Activated T-helper 1 cell treated with Interleukin-2 at 50 U/mL for 16 hours (primary cell): Measurements from ENCODE around the gene ARHGEF4.

ENCODE experiments used
- DNase-seq: peaks from one replicate; pipeline ENCODE4 v3.0.0-alpha.2; 2020; ENCODE audit warnings: low read depth

ARHGEF4 gene

DNA sequence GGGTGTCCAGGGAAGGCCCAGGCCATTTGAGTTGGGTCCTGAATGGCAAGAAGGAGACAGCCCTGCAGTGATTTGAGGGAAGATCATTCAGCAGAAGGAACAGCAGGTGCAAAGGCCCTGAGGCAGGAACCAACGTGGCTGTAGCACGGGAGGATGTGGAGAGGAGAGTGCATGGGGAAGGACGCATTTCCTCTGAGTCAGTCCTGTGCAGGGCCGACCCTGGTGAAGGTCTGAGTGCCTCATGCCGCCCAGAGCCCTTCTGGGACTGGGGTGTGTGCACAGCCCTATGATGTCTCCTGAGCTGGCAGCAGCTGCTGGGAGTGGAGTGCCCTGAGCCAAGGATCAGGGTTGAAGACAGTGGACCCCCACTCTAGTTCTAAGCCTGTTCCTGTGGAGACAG lies 17.9 kb upstream of the ARHGEF4 start:
- DNase-seq: no peak

DNA sequence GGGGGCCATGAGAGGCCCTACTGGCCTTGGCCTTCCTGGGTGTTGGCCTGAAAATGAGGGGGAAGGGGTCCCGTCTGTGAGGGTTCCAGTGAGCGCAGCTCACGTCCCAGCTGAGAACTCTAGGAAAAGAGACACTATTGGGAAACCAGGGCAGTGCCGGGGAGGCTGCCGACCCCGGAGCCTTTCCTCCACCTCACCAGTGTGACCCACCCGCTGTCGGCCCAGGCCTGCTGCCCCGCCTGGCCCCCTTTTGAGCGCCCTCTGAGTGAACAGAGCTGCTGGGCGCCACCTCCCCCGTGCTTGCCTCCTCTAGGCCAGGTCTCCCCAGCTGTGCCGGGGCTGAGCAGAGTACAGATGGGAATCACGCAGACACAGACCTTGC lies 17.5 kb upstream of the ARHGEF4 start:
- DNase-seq: no peak

- no peak for DNase-seq
These were observed 17.0 kb upstream of the ARHGEF4 start for GRCh38 chr2:130819608-130820278.

DNA sequence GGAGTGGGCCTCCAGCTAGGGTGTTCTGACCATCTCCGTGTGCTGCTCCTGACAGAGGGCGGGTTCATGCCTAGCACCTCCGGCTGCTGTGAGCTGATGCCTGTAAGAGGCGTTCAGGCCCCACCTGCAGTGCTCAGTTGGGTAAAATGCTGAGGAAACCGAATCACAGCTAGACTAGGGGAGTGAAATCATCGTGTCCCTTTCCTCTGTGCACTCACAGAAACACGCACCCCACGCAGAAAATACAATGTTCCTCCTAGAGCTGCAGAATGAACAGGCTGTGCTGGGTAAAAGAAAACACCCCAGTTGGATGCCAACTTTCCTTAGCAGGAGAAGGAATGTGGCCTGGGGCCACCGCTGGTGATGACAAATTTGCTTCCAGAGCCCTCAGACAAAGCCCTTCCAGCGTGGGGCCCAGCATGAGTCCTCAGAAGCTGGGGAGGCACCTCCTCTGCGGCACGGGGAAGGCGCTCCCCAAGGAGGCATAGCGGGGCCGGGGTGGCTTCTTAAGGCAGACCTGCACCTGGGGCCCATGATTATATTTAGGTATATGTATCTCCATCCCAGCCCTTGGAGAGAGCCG lies 16.3 kb upstream of the ARHGEF4 start:
- DNase-seq: no peak

DNA sequence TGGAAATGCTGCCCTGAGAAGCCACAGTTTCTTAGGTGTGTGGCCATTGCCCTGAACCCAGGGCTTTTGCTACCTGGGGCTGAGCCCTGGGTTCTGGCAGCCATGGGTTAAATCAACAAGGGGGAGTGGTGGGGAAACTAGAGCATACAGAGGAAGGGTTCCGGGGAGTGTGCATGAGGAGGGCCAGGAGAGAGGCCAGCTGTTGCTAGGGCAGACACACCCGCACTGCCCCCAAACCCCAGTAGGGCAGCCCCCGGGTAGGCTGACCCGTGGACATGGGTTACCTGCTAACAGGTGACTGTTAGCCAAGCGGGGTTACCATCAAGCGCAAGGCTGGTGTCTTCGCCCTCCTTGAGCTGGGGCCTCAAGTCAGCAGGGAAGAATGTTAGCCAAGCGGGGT lies 14.8 kb upstream of the ARHGEF4 start:
- DNase-seq: no peak

DNA sequence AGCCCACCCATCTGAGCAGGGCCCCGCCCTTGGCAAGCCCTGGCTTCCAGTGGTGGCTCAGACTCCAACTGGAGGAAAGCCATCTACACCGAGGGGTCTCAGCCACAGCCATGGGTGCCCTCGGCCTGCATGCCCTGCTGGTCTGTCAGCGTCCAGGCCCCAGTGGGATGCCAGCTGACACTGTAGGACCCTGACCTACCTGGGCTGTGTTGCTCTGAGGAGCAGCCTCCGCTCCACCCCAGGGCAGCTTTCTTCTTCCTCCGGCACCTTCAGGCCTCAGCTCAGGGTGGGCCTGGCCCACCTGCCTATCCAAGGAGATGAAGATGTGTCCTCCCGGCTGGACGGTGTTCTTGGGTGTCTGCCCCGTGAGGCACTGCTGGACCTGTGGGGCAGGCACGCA lies 13.9 kb upstream of the ARHGEF4 start:
- DNase-seq: no peak

DNA sequence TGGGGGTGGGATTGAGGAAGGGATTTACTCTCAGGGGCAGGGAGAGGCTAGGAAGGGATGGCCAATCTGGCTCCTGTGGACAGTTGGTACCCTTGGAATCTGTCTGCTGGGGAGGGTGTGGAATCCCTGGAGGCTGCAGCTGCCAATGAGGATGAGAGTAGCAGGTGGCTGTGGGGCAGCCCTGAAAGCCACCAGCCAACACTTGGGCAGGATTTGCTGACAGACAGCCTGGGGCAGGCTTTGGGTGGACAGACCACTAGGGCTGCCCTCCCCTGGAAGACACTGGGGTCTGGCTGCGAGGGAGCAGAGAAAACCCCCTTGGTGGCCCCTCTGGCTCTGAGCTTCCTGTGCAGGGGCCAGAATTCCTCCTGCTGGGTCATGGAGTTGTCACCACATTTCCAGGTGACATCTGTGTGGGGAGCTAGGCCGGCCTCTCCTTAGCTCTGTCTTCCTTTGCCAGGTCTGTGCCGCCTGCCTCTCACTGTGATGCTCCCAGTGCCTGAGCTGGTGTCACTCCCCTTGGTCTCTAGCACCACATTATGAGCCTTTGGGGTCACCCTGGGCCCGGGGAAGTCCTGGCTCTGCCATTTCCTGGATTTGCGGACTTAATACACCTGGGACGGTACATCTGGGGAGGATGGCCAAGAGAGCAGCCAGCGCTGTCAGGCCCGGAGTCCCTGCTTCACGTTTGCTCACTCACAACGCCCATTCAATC lies 13.4 kb upstream of the ARHGEF4 start:
- no peak for DNase-seq

DNA sequence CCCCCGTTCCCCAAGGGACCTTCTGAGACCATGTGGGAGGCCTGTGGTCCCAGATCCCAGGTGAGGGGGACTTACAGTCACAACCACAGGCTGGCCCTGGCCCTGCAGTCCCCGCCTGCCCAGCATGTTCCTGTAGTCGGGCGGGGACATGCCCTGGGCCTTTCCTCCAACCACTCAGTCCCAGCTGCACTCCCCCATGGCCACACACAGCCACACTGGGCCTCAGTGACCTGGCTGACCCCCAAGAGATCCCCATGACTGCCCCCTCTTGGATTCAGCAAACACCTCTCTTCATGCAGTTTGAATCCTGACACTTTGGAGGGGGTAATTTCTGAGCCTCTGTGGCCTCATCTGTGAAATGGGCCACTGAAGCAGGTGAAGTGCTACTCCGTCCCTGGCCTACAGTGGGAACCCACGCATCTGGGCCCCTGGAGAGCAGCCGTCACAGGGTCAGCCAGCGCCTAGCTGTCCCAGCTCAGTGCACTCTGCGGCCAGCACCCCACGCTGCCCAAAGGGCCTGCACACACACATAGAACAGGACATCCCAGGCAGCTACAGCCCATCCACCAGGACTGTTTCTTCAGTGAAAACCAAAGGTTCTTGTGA lies 12.7 kb upstream of the ARHGEF4 start:
- DNase-seq: no peak

GRCh38 chr2:130824492-130825061 lies 12.1 kb upstream of the ARHGEF4 start:
- peak; percentile 53 for DNase-seq

- no peak for DNase-seq
These were observed 11.3 kb upstream of the ARHGEF4 start for GRCh38 chr2:130825231-130825965.

- no peak for DNase-seq
These were observed 10.8 kb upstream of the ARHGEF4 start for GRCh38 chr2:130825966-130826253.

- no peak for DNase-seq
These were observed 10.3 kb upstream of the ARHGEF4 start for GRCh38 chr2:130826419-130826818.

GRCh38 chr2:130826821-130827501 lies 9.8 kb upstream of the ARHGEF4 start:
- no peak for DNase-seq

DNA sequence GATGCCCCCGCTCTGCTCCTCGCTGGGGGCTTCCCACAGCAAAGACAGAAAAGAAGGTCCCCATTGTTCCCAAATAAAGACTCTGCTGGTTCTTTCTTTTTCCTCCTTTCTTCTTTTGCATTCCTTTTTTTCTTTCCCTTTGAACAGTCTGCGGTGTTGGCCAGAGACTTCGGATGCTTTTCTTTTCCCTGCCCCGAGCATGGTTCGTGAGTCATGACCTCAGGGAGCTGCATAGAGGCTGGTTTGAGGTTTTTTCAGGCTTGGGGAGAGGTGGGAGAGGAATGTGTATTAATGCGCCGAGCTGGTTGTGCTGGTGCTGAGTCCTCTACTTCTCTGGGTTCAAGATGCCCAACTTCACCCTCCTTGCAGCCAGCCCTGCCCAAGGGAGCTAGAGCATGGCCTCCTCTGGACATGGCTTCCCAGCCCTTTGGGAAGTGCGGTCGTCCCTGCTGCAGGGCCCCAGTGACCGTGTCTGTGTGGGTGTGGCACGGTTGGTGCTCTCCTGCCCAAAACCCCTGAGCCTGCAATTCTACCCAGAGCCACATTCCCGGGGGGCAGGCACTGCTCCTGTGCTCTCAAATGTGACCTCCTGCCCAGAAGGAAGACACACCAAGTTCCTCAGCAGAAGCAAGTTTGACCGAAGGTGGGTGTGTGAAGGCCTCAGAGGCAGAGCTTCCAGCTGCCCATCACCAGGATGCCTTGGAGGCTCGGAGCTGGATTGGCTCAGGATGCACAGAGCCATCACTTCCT lies 9.0 kb upstream of the ARHGEF4 start:
- DNase-seq: no peak

GRCh38 chr2:130828461-130828860 lies 8.3 kb upstream of the ARHGEF4 start:
- no peak for DNase-seq

DNA sequence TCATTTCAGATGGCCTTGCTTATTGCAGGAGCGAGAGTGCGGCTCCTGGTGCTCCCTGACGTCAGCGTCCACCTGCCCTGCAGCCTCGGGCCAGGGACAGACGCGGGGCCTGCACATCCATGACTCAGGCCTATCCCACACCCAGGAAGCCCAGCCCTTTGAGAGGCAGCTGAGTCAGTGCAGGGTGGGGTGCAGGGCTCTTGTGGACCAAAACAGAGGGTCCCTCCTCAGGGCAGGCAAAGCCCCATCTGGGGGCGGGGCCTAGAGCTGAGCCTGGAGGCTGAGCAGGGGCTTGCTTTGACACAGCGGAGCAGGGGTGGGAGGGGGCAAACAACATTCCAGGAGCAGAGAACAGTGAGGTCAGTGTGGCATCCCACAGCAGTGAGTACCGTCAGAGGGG lies 7.7 kb upstream of the ARHGEF4 start:
- no peak for DNase-seq

DNA sequence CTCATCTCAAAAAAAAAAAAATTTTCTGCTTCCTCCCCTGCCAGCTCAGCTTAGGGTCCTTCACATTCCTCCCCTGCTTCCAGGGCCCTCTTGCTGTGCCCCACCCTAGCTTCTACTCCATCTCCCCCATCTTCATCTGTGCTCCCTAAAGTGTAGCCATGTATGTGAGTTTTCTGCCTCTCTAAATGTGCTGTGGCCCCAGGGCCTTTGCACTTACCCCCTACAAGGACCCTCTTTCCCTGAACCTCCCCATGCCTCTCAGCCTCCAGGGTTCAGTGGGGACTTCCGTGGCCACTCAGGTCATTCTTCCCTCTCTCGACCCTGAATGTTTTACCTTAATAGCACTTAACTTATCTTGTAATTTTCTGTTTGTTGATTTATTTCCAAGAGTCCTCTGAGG lies 6.2 kb upstream of the ARHGEF4 start:
- no peak for DNase-seq

- DNase-seq: no peak
These were observed 5.4 kb upstream of the ARHGEF4 start for GRCh38 chr2:130831356-130831755.

DNA sequence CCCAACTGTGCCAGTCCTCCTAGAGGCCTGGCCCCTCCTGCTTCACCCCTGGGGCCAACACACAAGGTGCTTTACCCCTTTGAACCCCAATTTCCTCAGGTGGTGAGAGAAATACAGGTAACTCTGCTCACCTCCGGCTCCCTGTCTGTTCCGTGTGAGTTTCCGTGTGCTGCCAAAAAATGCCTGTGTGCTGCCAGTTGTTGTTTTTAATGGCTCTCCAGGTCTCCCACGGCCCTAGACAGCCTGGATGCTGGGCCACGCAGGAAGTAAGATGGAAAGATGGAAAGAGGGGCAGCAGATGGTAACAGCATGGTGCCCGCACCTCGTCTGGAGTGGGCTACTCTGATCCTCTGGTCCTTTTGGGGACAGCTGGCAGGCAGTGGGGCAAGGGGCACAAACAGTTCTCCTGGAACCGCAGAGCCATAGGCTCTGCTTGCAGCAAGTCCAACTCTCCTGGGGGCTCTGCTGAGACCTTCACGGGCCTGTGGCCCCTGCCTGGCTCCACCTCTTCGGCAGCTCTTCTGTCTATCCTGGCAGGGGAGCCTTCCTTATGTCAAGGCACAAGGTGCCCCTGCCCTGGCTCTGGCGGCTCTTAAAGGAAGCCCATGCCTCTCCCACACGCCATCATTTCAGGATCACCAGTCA lies 4.3 kb upstream of the ARHGEF4 start:
- DNase-seq: no peak

DNA sequence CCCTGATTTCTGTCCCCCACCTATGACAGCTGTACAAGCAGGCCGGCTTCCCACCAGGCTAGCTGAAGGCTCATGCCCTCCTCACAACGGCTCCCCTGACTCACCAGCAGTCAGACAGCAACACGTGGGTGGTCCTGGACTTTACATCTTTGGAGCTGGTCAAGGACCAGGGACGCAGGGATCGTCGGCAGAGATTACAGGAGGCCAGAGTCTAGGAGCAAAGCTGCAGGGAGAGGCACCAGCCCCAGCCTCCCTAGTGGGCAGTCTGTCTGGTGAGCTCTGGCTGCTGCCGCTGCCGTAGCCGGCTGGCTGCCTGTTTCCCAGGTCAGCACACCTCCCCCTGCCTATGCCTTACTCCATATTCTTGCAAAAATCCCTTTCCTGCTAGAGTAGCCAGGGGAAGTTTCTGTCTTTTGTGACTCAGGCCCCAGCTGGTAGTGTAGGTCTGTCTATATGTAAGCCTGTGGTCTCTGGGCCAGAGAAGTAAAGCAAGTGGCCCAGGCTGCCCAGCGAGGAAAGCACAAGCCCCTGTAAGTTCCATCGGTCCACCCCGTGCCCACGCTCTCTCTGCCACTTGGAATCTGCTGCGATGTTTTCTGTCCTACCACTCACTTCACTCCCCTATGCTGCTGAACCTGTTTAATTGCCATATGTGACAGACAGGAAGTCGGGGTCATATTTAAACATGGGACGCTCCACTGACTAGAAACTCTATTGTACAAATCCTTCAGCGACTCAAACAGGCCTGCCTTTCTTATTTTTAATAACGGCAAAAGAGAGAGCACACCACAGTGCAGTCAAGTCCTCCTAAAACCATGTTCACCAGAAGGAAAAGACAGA lies 2.4 kb upstream of the ARHGEF4 start:
- no peak for DNase-seq
